Endodermal cell (in vitro differentiated cells): ENCODE results near the gene MUC6. TPM values are rescaled to one million over a fixed set of nuclear protein-coding genes. Genes with fewer than 3 reads are reported as not detected.

Experiments
- DNase-seq: peaks from one replicate; pipeline ENCODE4 v3.0.0-alpha.2; 2017
- H3K27ac ChIP-seq: 2 replicates; pipeline ENCODE4 v1.5.1; 2013; ENCODE audit warnings: mild to moderate bottlenecking, low read depth, low read length, moderate library complexity
- H3K27me3 ChIP-seq: 2 replicates; pipeline ENCODE4 v1.6.1; 2013; ENCODE audit warnings: mild to moderate bottlenecking, low read length, moderate library complexity; ENCODE audit not compliant: insufficient read depth, control insufficient read depth, poor library complexity, severe bottlenecking
- H3K36me3 ChIP-seq: 2 replicates; pipeline ENCODE4 v1.7.0; 2013; ENCODE audit warnings: mild to moderate bottlenecking, low read length, moderate library complexity; ENCODE audit not compliant: control insufficient read depth, insufficient read depth
- H3K4me1 ChIP-seq: one replicate; pipeline ENCODE4 v1.7.0; 2013; ENCODE audit warnings: low read length; ENCODE audit not compliant: control insufficient read depth, insufficient read depth
- H3K4me3 ChIP-seq: 2 replicates; pipeline ENCODE4 v1.5.1; 2013; ENCODE audit warnings: mild to moderate bottlenecking, low read length, moderate library complexity
- H3K9ac ChIP-seq: 2 replicates; pipeline ENCODE4 v1.6.1; 2013; ENCODE audit warnings: mild to moderate bottlenecking, low read length, moderate library complexity; ENCODE audit not compliant: poor library complexity, severe bottlenecking; ENCODE audit errors: extremely low read depth
- H3K9me3 ChIP-seq: 2 replicates; pipeline ENCODE4 v1.6.1; 2013; ENCODE audit warnings: mild to moderate bottlenecking, low read length, moderate library complexity; ENCODE audit not compliant: control insufficient read depth
- H3K27ac Mint-ChIP-seq: 2 replicates; pipeline ENCODE4 v1.8.0; 2020; ENCODE audit warnings: mixed read lengths
- H3K27me3 Mint-ChIP-seq: 2 replicates; pipeline ENCODE4 v1.8.0; 2021; ENCODE audit warnings: mild to moderate bottlenecking, mixed read lengths; ENCODE audit not compliant: insufficient read depth
- H3K36me3 Mint-ChIP-seq: 2 replicates; pipeline ENCODE4 v1.8.0; 2020; ENCODE audit warnings: low read depth, mixed read lengths
- H3K4me1 Mint-ChIP-seq: 2 replicates; pipeline ENCODE4 v1.8.0; 2020; ENCODE audit warnings: mixed read lengths
- H3K4me3 Mint-ChIP-seq: 2 replicates; pipeline ENCODE4 v1.8.0; 2020; ENCODE audit warnings: mild to moderate bottlenecking, moderate library complexity, mixed read lengths
- H3K9me3 Mint-ChIP-seq: 2 replicates; pipeline ENCODE4 v1.8.0; 2020; ENCODE audit warnings: mild to moderate bottlenecking, mixed read lengths
- WGBS, 2 experiments: methylation state at CpG; one replicate each; pipeline versions ENCODE4 v1.1.5 to v1.1.7; 2013; ENCODE audit warnings: missing lambda C conversion rate in 2 of 2, mixed read lengths in 1 of 2; ENCODE audit not compliant: insufficient coverage in 1 of 2, insufficient read length in 1 of 2; 5-methylcytosine and 5-hydroxymethylcytosine counted together
- total RNA-seq, 2 donors: library from RNA; stranded (reverse); fragmentation: NEBNext Ultra II Directional in 1 of 2; extraction: Animal tissue kit (Norgen Biotek cat#: 25700) in 1 of 2; gene quantifications; 2 replicates in 1 of 2; 3 replicates in 1 of 2; pipeline ENCODE4 v1.2.1, GENCODE V29; 2021
- TF ChIP-seq, protein P1 (sequence below): fragments of 200-600 bp; sonication (generic); conservative IDR thresholded peaks from 2 replicates; pipeline ENCODE4 v1.5.0; 2021; ENCODE audit warnings: antibody characterized with exemption, mild to moderate bottlenecking

Gene MUC6
- total RNA-seq, 2 donors from 2014 or later = 0.26 to 0.40 TPM

DNA sequence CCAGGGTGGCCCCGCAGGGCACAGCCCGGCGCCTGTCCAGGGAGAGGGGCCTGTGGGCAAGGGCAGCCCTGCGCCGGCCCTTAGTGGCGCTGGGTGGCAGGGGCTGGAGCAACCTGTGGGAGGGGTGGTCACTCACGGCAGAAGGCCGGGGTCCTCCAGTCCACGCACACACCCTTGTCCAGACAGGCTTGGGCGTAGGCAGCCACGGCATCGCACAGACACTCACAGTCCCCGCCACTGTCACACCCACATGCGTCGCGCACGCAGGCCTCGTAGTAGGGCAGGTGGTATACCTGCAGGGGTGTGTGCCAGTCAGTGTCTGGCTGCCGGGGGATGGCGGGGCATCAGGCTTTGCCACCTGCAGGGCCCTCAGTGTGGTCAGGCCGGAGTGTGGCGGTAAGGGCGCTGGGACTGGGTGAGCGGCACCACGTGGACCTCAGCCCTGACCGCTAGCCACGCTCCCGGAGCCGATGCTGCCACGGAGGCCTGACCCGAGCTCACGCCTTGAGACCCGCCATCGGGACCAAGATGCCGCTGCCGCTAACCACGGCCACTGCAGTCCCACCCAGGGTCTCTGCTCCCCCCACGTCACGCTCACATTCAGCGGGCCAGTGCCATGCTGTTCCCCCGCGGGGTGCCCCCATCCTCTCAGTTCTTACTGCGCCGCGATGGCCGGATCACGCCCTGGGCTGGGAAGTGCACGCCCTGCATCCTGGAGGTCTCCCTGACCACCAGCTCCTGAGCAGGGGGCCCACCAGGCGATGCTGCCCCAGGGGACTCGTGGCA is 12.5 kb downstream of the MUC6 start:
- 95 to 96% methylated on average over 33 to 50 of the region's 50 CpGs for WGBS, 2 experiments
- no peaks in the 10 kb centered on the region for H3K27me3 ChIP-seq
- TF ChIP-seq, protein P1, sequence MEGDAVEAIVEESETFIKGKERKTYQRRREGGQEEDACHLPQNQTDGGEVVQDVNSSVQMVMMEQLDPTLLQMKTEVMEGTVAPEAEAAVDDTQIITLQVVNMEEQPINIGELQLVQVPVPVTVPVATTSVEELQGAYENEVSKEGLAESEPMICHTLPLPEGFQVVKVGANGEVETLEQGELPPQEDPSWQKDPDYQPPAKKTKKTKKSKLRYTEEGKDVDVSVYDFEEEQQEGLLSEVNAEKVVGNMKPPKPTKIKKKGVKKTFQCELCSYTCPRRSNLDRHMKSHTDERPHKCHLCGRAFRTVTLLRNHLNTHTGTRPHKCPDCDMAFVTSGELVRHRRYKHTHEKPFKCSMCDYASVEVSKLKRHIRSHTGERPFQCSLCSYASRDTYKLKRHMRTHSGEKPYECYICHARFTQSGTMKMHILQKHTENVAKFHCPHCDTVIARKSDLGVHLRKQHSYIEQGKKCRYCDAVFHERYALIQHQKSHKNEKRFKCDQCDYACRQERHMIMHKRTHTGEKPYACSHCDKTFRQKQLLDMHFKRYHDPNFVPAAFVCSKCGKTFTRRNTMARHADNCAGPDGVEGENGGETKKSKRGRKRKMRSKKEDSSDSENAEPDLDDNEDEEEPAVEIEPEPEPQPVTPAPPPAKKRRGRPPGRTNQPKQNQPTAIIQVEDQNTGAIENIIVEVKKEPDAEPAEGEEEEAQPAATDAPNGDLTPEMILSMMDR = no peak
- H3K9me3 Mint-ChIP-seq = no peaks in the 10 kb centered on the region
- no peak overlapping the region for H3K9ac ChIP-seq
- no peaks in the 10 kb centered on the region for H3K27me3 Mint-ChIP-seq
- no peaks in the 10 kb centered on the region for H3K36me3 Mint-ChIP-seq
- no peak overlapping the region for H3K27ac Mint-ChIP-seq
- H3K36me3 ChIP-seq = no peaks in the 10 kb centered on the region
- no peak for DNase-seq
- no peak overlapping the region for H3K27ac ChIP-seq
- H3K9me3 ChIP-seq = no peaks in the 10 kb centered on the region
- no peak overlapping the region for H3K4me3 ChIP-seq
- H3K4me3 Mint-ChIP-seq = no peak overlapping the region
- no peaks in the 10 kb centered on the region for H3K4me1 Mint-ChIP-seq
- no peaks in the 10 kb centered on the region for H3K4me1 ChIP-seq

DNA sequence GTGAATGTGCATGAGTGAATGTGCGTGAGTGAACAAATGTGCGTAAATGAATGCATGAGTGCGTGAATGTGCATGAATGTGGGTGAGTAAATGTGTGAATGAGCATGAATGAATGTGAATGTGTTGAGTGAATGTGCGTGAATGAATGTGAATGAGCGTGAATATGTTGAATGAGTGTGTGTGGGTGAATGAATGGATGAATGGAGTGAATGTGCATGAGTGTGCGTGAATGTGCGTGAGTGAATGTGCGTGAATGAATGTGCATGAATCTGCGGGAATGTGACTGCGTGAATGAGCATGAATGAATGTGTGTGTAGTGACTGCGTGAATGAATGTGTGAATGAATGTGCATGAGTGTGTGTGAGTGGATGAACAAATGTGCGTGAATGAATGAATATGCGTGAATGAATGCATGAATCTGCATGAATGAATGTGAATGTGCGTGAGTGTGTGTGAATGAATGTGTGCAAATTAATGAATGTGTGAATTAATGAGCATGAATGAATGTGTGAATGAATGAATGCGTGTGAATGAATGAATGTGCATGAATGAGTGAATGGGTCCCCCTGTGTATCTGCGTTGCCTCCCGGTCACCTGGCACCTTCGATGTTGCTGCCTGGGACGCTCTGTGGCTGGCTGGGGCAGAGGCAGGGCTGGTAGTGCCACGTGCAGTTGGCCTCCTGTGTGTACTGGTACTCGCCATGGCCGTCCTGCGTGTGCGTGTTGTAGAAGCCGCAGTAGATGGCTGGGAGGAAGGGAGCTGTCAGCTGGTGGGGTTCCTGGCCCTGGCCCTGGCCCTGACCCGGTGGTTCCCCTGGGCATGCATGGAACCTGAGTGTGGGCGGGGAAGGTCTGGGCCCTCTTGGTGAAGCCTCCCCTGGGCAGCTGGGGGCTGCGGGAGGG is 13.4 kb downstream of the MUC6 start:
- WGBS, 2 experiments = 95% methylated on average over 27 to 28 of the region's 28 CpGs
- Histone ChIP-seq H3K9me3 (no peaks in the 10 kb centered on the region), H3K27me3 (no peaks in the 10 kb centered on the region), H3K4me1 (no peaks in the 10 kb centered on the region), H3K4me3 (no peak overlapping the region), H3K27ac (no peak overlapping the region), H3K36me3 (no peaks in the 10 kb centered on the region), H3K9ac (no peak overlapping the region)
- Mint-ChIP-seq H3K9me3 (no peaks in the 10 kb centered on the region), H3K27me3 (no peaks in the 10 kb centered on the region), H3K4me3 (no peak overlapping the region), H3K4me1 (no peaks in the 10 kb centered on the region), H3K36me3 (no peaks in the 10 kb centered on the region), H3K27ac (no peak overlapping the region)
- DNase-seq = no peak
- TF ChIP-seq, protein P1 = no peak

DNA sequence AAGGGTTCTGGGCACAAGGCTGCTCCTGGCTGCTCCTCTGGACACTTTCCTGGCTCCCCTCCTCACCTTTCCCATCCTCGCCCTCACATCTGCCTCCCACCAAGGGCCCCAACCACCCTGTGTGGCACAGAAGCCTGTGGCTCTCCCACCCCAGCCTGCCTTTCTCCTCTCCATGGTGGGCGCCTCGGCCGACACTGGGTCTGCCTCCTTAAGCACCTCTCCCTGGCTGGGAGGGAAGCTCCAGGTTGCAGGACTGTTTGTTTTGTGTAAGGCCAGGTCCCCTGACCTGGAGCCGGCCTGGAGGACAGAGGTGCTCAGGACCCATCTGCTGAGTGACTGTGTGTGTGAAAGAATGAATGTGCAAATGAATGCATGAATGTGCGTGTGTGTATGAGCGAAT is 14.1 kb downstream of the MUC6 start:
- H3K9ac ChIP-seq = no peak overlapping the region
- peaks cover 4% of the 10 kb centered on the region for H3K36me3 Mint-ChIP-seq
- no peaks in the 10 kb centered on the region for H3K9me3 ChIP-seq
- TF ChIP-seq, protein P1 = no peak
- H3K4me3 Mint-ChIP-seq = no peak overlapping the region
- H3K4me1 Mint-ChIP-seq = no peaks in the 10 kb centered on the region
- no peak overlapping the region for H3K27ac ChIP-seq
- H3K4me1 ChIP-seq = no peaks in the 10 kb centered on the region
- H3K27ac Mint-ChIP-seq = no peak overlapping the region
- no peak overlapping the region for H3K4me3 ChIP-seq
- no peak for DNase-seq
- H3K27me3 Mint-ChIP-seq = no peaks in the 10 kb centered on the region
- 91 to 94% methylated on average over 3 to 7 of the region's 7 CpGs for WGBS, 2 experiments
- no peaks in the 10 kb centered on the region for H3K27me3 ChIP-seq
- H3K36me3 ChIP-seq = no peaks in the 10 kb centered on the region
- H3K9me3 Mint-ChIP-seq = peaks cover 4% of the 10 kb centered on the region
